Astrocyte (in vitro differentiated cells and primary cell): ENCODE data around the gene ABCF2. TPM values are rescaled to one million over a fixed set of nuclear protein-coding genes. Genes with fewer than 3 reads are reported as not detected.

Experiments
- DNase-seq: peaks from one replicate; pipeline ENCODE4 v3.0.0-alpha.2; 2010; ENCODE audit warnings: low read depth
- FAIRE-seq: peaks from 2 replicates; lab custom pipeline; 2011; peaks lifted over from hg19 to GRCh38; lab: Jason Lieb, UNC
- H2AFZ ChIP-seq: 2 replicates; pipeline ENCODE4 v1.6.0; 2012; ENCODE audit warnings: low read depth, low read length, inconsistent platforms
- H3K27ac ChIP-seq: 2 replicates; pipeline ENCODE4 v1.5.1; 2011; ENCODE audit warnings: low read depth, low read length, inconsistent platforms
- H3K27me3 ChIP-seq: 2 replicates; pipeline ENCODE4 v1.6.0; 2011; ENCODE audit warnings: low read length, inconsistent platforms; ENCODE audit not compliant: insufficient read depth
- H3K36me3 ChIP-seq: 2 replicates; pipeline ENCODE4 v1.5.1; 2011; ENCODE audit warnings: low read length, inconsistent platforms; ENCODE audit not compliant: insufficient read depth
- H3K4me1 ChIP-seq: 2 replicates; pipeline ENCODE4 v1.5.1; 2011; ENCODE audit warnings: low read length, inconsistent platforms; ENCODE audit not compliant: insufficient read depth
- H3K4me2 ChIP-seq: 2 replicates; pipeline ENCODE4 v1.6.0; 2012; ENCODE audit warnings: low read length, inconsistent platforms
- H3K4me3 ChIP-seq: 2 replicates; pipeline ENCODE4 v1.5.1; 2011; ENCODE audit warnings: low read depth, mild to moderate bottlenecking, low read length, inconsistent platforms; ENCODE audit not compliant: insufficient read depth
- H3K79me2 ChIP-seq: 2 replicates; pipeline ENCODE4 v1.6.0; 2012; ENCODE audit warnings: mild to moderate bottlenecking, low read length, inconsistent platforms; ENCODE audit not compliant: insufficient read depth
- H3K9ac ChIP-seq: 2 replicates; pipeline ENCODE4 v1.6.0; 2012; ENCODE audit warnings: mild to moderate bottlenecking, low read length, inconsistent platforms
- H3K9me3 ChIP-seq: 2 replicates; pipeline ENCODE4 v1.5.1; 2012; ENCODE audit warnings: low read depth, mild to moderate bottlenecking, low read length, inconsistent platforms; ENCODE audit not compliant: insufficient read depth
- H4K20me1 ChIP-seq: 2 replicates; pipeline ENCODE4 v1.6.0; 2012; ENCODE audit warnings: low read length, inconsistent platforms; ENCODE audit not compliant: insufficient read depth
- H3K27ac Mint-ChIP-seq: one replicate; pipeline ENCODE4 v1.8.0; 2021; ENCODE audit warnings: mild to moderate bottlenecking, mixed read lengths; ENCODE audit not compliant: unreplicated experiment
- H3K27me3 Mint-ChIP-seq: one replicate; pipeline ENCODE4 v1.8.0; 2021; ENCODE audit warnings: low read depth, mixed read lengths; ENCODE audit not compliant: unreplicated experiment
- H3K36me3 Mint-ChIP-seq: one replicate; pipeline ENCODE4 v1.8.0; 2021; ENCODE audit warnings: low read depth, mixed read lengths; ENCODE audit not compliant: unreplicated experiment
- H3K4me1 Mint-ChIP-seq: one replicate; pipeline ENCODE4 v1.8.0; 2021; ENCODE audit warnings: low read depth, mixed read lengths; ENCODE audit not compliant: unreplicated experiment
- H3K4me3 Mint-ChIP-seq: one replicate; pipeline ENCODE4 v1.8.0; 2021; ENCODE audit warnings: mild to moderate bottlenecking, moderate library complexity, mixed read lengths; ENCODE audit not compliant: unreplicated experiment
- H3K9me3 Mint-ChIP-seq: one replicate; pipeline ENCODE4 v1.8.0; 2021; ENCODE audit warnings: mild to moderate bottlenecking, mixed read lengths; ENCODE audit not compliant: unreplicated experiment
- CTCF ChIP-seq: IDR thresholded peaks from 2 replicates; pipeline ENCODE4 v1.5.1; 2011; ENCODE audit warnings: low read depth, mild to moderate bottlenecking, inconsistent platforms, low read length, moderate library complexity; ENCODE audit not compliant: insufficient read depth
- EZH2 ChIP-seq: IDR thresholded peaks from 2 replicates; pipeline ENCODE4 v1.6.1; 2012; ENCODE audit warnings: mild to moderate bottlenecking, low read length, inconsistent platforms; ENCODE audit not compliant: insufficient read depth
- total RNA-seq: library from RNA; stranded (reverse); gene quantifications from 2 replicates; pipeline ENCODE4 v1.2.1, GENCODE V29; 2021

ABCF2 gene
- total RNA-seq, 1 donor from 2014 or later, result 53.2 TPM

DNA sequence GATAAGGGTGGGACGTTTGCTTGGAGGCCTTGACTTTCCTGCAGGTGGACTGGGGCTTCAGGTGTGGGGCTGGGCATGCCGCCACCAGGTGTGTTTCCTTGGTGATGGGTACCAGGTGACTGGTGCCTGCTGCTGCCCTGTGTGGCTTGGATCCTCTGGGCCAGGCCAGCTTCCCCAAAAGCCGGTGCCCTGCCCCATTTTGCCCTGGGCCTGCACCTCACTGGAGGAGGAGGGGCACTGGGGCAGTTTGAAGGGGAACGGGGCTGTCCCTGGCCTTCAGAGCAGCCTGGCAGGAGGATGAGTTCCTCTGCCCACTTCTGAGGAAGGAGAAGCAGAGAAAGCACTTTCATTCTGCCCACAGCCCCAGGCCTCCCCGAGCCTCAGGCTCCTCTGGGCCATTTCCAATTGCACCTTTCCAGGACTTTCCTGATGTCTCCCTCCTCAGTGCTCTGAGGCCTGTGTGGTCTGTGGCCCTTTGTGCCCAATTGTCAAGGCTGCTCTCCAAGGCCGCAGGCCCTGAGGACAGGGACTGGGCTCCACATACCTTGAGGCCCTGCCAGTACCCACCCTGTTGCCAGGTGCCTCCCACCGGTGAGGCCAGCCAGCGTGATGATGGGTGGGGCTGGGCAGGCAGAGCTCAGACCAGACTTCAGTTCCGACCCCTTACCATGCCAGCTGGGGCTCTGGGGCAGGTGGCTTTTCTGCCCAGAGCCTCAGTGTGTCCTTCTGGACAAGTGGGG, 46.8 kb upstream of the ABCF2 start:
- H3K4me3 Mint-ChIP-seq, result no peak overlapping the region
- no peak for TF ChIP-seq EZH2
- DNase-seq (no peak), FAIRE-seq (no peak)
- H3K9me3 ChIP-seq, result no peaks in the 10 kb centered on the region
- no peak overlapping the region for H2AFZ ChIP-seq
- H3K79me2 ChIP-seq, result no peaks in the 10 kb centered on the region
- no peaks in the 10 kb centered on the region for H3K4me1 Mint-ChIP-seq
- peaks cover 62% of the 10 kb centered on the region for H3K27me3 Mint-ChIP-seq
- no peak overlapping the region for H3K4me2 ChIP-seq
- H3K27ac ChIP-seq, result no peak overlapping the region
- H3K9ac ChIP-seq, result no peak overlapping the region
- H3K36me3 Mint-ChIP-seq, result peaks cover 7% of the 10 kb centered on the region
- H3K36me3 ChIP-seq, result no peaks in the 10 kb centered on the region
- no peak overlapping the region for H3K4me3 ChIP-seq
- H4K20me1 ChIP-seq, result no peaks in the 10 kb centered on the region
- peaks cover 9% of the 10 kb centered on the region for H3K9me3 Mint-ChIP-seq
- no peaks in the 10 kb centered on the region for H3K27me3 ChIP-seq
- H3K4me1 ChIP-seq, result no peaks in the 10 kb centered on the region
- H3K27ac Mint-ChIP-seq, result no peak overlapping the region

DNA sequence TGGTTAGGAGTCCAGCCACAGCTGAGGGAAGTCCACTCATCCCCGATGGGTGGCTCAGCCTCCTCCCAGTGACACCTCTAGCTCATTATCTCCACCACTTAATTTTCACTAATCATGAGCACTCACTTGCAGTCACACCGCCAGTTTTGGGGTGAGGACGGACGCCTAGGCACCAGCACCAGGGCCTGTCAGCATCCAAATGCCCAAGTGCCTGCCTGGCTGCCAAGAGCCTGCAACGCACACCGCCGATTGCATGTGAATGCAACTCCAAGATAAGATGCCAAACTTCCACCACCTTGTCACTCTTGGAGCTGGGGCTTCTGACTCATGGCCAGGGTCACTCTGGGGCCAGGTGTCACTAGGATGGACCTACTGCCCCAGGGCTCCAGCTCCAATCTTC, 45.9 kb upstream of the ABCF2 start:
- Histone ChIP-seq H4K20me1 (no peaks in the 10 kb centered on the region), H3K4me1 (no peaks in the 10 kb centered on the region), H3K27ac (no peak overlapping the region), H3K79me2 (no peaks in the 10 kb centered on the region), H3K27me3 (no peaks in the 10 kb centered on the region), H3K4me2 (no peak overlapping the region), H2AFZ (no peak overlapping the region), H3K9ac (no peak overlapping the region), H3K36me3 (no peaks in the 10 kb centered on the region), H3K4me3 (no peak overlapping the region), H3K9me3 (no peaks in the 10 kb centered on the region)
- Mint-ChIP-seq H3K9me3 (peaks cover 9% of the 10 kb centered on the region), H3K4me3 (no peak overlapping the region), H3K27me3 (peaks cover 59% of the 10 kb centered on the region), H3K36me3 (peaks cover 7% of the 10 kb centered on the region), H3K4me1 (no peaks in the 10 kb centered on the region), H3K27ac (no peak overlapping the region)
- FAIRE-seq (no peak), DNase-seq (no peak)
- no peak for TF ChIP-seq CTCF

DNA sequence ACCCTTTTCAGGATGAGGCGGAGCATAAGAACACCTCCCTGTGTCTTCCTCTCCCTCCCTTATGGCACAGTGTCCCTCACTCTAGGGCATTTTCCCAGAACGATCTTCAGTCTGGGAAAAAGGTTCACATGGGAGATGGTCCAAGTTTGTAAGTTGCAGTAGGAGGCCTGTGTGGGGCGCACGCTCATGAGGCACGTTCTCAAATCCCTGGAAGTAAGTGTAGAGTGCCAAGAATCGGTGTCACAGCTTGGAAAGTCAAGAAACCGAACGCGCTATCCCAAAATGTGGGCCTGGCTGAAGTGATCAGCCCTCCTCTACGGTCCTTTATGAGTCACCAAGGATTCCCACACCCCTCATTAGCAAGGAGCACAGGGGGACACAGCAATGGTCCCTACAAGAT, 45.4 kb upstream of the ABCF2 start:
- Histone ChIP-seq H3K4me3 (no peak overlapping the region), H3K9ac (no peak overlapping the region), H3K27ac (no peak overlapping the region), H4K20me1 (no peaks in the 10 kb centered on the region), H3K9me3 (no peaks in the 10 kb centered on the region), H3K4me1 (no peaks in the 10 kb centered on the region), H2AFZ (no peak overlapping the region), H3K79me2 (no peaks in the 10 kb centered on the region), H3K36me3 (no peaks in the 10 kb centered on the region), H3K27me3 (peaks cover 1% of the 10 kb centered on the region), H3K4me2 (no peak overlapping the region)
- peaks cover 9% of the 10 kb centered on the region for H3K9me3 Mint-ChIP-seq
- FAIRE-seq, result no peak
- no peak for DNase-seq
- no peak for TF ChIP-seq EZH2
- TF ChIP-seq CTCF, result no peak
- H3K4me3 Mint-ChIP-seq, result peak overlapping the region; percentile 15
- peaks cover 7% of the 10 kb centered on the region for H3K36me3 Mint-ChIP-seq
- H3K27ac Mint-ChIP-seq, result no peak overlapping the region
- H3K27me3 Mint-ChIP-seq, result peaks cover 57% of the 10 kb centered on the region
- no peaks in the 10 kb centered on the region for H3K4me1 Mint-ChIP-seq
